PC-9 (cell line): ENCODE results near the gene FOXG1. TPM values are rescaled to one million over a fixed set of nuclear protein-coding genes. Genes with fewer than 3 reads are reported as not detected.

Experiments used
- BruUV-seq: library from RNA; stranded (reverse); fragments of 400-500 nt; replicated peaks from 2 replicates; lab custom pipeline; 2021; lab: Mats Ljungman, UMichigan
- CTCF ChIA-PET: fragments of 300-600 bp; sonication (Branson Sonifier 250); formaldehyde crosslinking; loops from one replicate; lab custom pipeline; 2022; ENCODE audit warnings: antibody characterized with exemption; lab: Charles Lee
- POLR2A ChIA-PET: fragments of 300-600 bp; sonication (Branson Sonifier 250); formaldehyde crosslinking; loops from one replicate; lab custom pipeline; 2022; ENCODE audit warnings: antibody characterized with exemption; ENCODE audit not compliant: unreplicated experiment; lab: Charles Lee
- DNase-seq, 2 experiments: peaks; one replicate each; pipeline versions ENCODE4 v3.0.0 to v3.0.0-alpha.2; 2015 to 2022; ENCODE audit warnings: mixed read lengths in 1 of 2
- H2AFZ ChIP-seq: fragments of 200-600 bp; sonication (generic); 2 replicates; pipeline ENCODE4 v1.8.1; 2017; ENCODE audit warnings: antibody characterized with exemption
- H3F3A ChIP-seq: fragments of 200-600 bp; sonication (generic); 2 replicates; pipeline ENCODE4 v1.8.1; 2017; ENCODE audit warnings: antibody characterized with exemption, mild to moderate bottlenecking, low read depth; ENCODE audit not compliant: insufficient read depth
- H3K27ac ChIP-seq: fragments of 200-600 bp; sonication (generic); 2 replicates; pipeline ENCODE4 v1.6.1; 2016; ENCODE audit warnings: mixed run types
- H3K27me3 ChIP-seq: fragments of 200-600 bp; sonication (generic); 2 replicates; pipeline ENCODE4 v1.6.1; 2016; ENCODE audit warnings: low read depth, mixed run types; ENCODE audit not compliant: insufficient read depth
- H3K36me3 ChIP-seq: fragments of 200-600 bp; sonication (generic); 2 replicates; pipeline ENCODE4 v1.6.1; 2016; ENCODE audit warnings: low read depth, mixed run types
- H3K4me1 ChIP-seq: fragments of 200-600 bp; sonication (generic); replicated peaks from 2 replicates; pipeline ENCODE4 v1.6.1; 2016; ENCODE audit warnings: mixed run types; ENCODE audit not compliant: insufficient read depth
- H3K4me2 ChIP-seq: fragments of 200-600 bp; sonication (generic); 2 replicates; pipeline ENCODE4 v1.6.1; 2017; ENCODE audit warnings: mixed run types
- H3K4me3 ChIP-seq: fragments of 200-600 bp; sonication (generic); 2 replicates; pipeline ENCODE4 v1.6.1; 2016; ENCODE audit warnings: mixed run types
- H3K79me2 ChIP-seq: fragments of 200-600 bp; sonication (generic); 2 replicates; pipeline ENCODE4 v1.6.1; 2017; ENCODE audit warnings: low read depth, mixed run types
- H3K9me2 ChIP-seq: fragments of 200-600 bp; sonication (generic); 2 replicates; pipeline ENCODE4 v1.8.1; 2017; ENCODE audit warnings: mild to moderate bottlenecking; ENCODE audit not compliant: insufficient read depth
- H3K9me3 ChIP-seq: fragments of 200-600 bp; sonication (generic); 2 replicates; pipeline ENCODE4 v1.8.1; 2016; ENCODE audit warnings: low read depth; ENCODE audit not compliant: insufficient read depth
- H4K20me1 ChIP-seq: fragments of 200-600 bp; sonication (generic); 2 replicates; pipeline ENCODE4 v1.8.1; 2017; ENCODE audit not compliant: insufficient read depth
- CTCF ChIP-seq: fragments of 200-600 bp; sonication (generic); conservative IDR thresholded peaks from 2 replicates; pipeline ENCODE4 v1.6.1; 2017; ENCODE audit warnings: mixed run types, antibody characterized with exemption, mild to moderate bottlenecking, moderate library complexity
- EZH2 ChIP-seq: fragments of 200-600 bp; sonication (generic); IDR thresholded peaks from 2 replicates; pipeline ENCODE4 v1.8.0; 2017; ENCODE audit warnings: antibody characterized with exemption, low read depth
- intact Hi-C: fragments of 100-400 bp; cut with micrococcal nuclease; formaldehyde crosslinking; loops from one replicate; pipeline ENCODE4 v1.10.0; 2022; ENCODE audit not compliant: unreplicated experiment
- total RNA-seq: library from RNA; stranded (reverse); gene quantifications from 2 replicates; pipeline ENCODE4 v1.2.3, GENCODE V29; 2021

Gene FOXG1
- total RNA-seq, 1 experiment from 2014 or later = not detected

GRCh38 chr14:28782301-28782700, 15.7 kb downstream of the FOXG1 start:
- POLR2A ChIA-PET = no interaction called here
- no peaks in the 10 kb centered on the region for H3K36me3 ChIP-seq
- no TSS peak for BruUV-seq
- CTCF ChIA-PET = no interaction called here
- no peak overlapping the region for H3K4me3 ChIP-seq
- no peak overlapping the region for H3K4me2 ChIP-seq
- no peak for DNase-seq
- H3K4me1 ChIP-seq = no peaks in the 10 kb centered on the region
- intact Hi-C loops = no loop called here
- no peaks in the 10 kb centered on the region for H3K27me3 ChIP-seq
- no peaks in the 10 kb centered on the region for H3F3A ChIP-seq
- H3K9me2 ChIP-seq = no peaks in the 10 kb centered on the region
- no peaks in the 10 kb centered on the region for H4K20me1 ChIP-seq
- no peak overlapping the region for H2AFZ ChIP-seq
- TF ChIP-seq EZH2 = no peak
- no peak for TF ChIP-seq CTCF
- no peaks in the 10 kb centered on the region for H3K79me2 ChIP-seq
- no peak overlapping the region for H3K27ac ChIP-seq
- H3K9me3 ChIP-seq = no peaks in the 10 kb centered on the region

- CTCF ChIA-PET = no interaction called here
Observed at GRCh38 chr14:28783664-28784063, 17.1 kb downstream of the FOXG1 start.

GRCh38 chr14:28784096-28785048, 17.8 kb downstream of the FOXG1 start:
- no peak overlapping the region for H3K27ac ChIP-seq
- H4K20me1 ChIP-seq = no peaks in the 10 kb centered on the region
- POLR2A ChIA-PET = no interaction called here
- DNase-seq = no peak
- H3F3A ChIP-seq = no peaks in the 10 kb centered on the region
- H3K4me1 ChIP-seq = no peaks in the 10 kb centered on the region
- H3K9me2 ChIP-seq = no peaks in the 10 kb centered on the region
- H2AFZ ChIP-seq = no peak overlapping the region; the same call in 1 of the 2 replicates
- no peaks in the 10 kb centered on the region for H3K79me2 ChIP-seq
- no peaks in the 10 kb centered on the region for H3K9me3 ChIP-seq
- no TSS peak for BruUV-seq
- no peaks in the 10 kb centered on the region for H3K36me3 ChIP-seq
- CTCF ChIA-PET = no interaction called here
- no peak overlapping the region for H3K4me3 ChIP-seq
- H3K27me3 ChIP-seq = no peaks in the 10 kb centered on the region
- no peak overlapping the region for H3K4me2 ChIP-seq
- intact Hi-C loops = no loop called here
- TF ChIP-seq EZH2 = no peak
- TF ChIP-seq CTCF = no peak

More at GRCh38 chr14:28783664-28784063, 17.1 kb downstream of the FOXG1 start:
- no peaks in the 10 kb centered on the region for H3K4me1 ChIP-seq
- no peaks in the 10 kb centered on the region for H4K20me1 ChIP-seq
- no peak overlapping the region for H3K27ac ChIP-seq
- no peak for DNase-seq
- no peak overlapping the region for H3K4me2 ChIP-seq
- no peaks in the 10 kb centered on the region for H3K9me3 ChIP-seq
- no peak for TF ChIP-seq CTCF
- H3K9me2 ChIP-seq = no peaks in the 10 kb centered on the region
- H2AFZ ChIP-seq = no peak overlapping the region
- no peaks in the 10 kb centered on the region for H3K27me3 ChIP-seq
- H3F3A ChIP-seq = no peaks in the 10 kb centered on the region
- no peak overlapping the region for H3K4me3 ChIP-seq
- POLR2A ChIA-PET = interaction anchor here (0.6 kb wide), 1 partner anchor 1343 kb away, joined by 29 read pairs; no protein-coding TSS in a partner anchor
- H3K79me2 ChIP-seq = no peaks in the 10 kb centered on the region
- H3K36me3 ChIP-seq = no peaks in the 10 kb centered on the region
- intact Hi-C loops = no loop called here
- no TSS peak for BruUV-seq
